ENCODE results near the gene INKA2. TPM values are rescaled to one million over a fixed set of nuclear protein-coding genes. Genes with fewer than 3 reads are reported as not detected.
A peak's percentile ranks its signal among the peaks of the same experiment; 100 is the strongest.

INKA2 gene
- total and polyA plus RNA-seq, 7 donors, result 1.2 to 5.4 (median 3.0) TPM

GRCh38 chr1:111739925-111740765, 950 bp upstream of the INKA2 start:
- no peaks in the 10 kb centered on the region for H3K27me3 ChIP-seq
- peak overlapping the region; percentile 56 to 67 (median 62) for H3K4me3 ChIP-seq
- intact Hi-C loops (cut with DNase I), result loop anchor here (2.0 to 5.0 kb wide), 2 partner anchors 15 to 78 kb away; partner anchors contain the start of gene DDX20
- H3K4me1 ChIP-seq, result peaks cover 0 to 56% (median 43%) of the 10 kb centered on the region in 4 donors
- TF ChIP-seq POLR2AphosphoS5 (IDR thresholded peaks at IDR 0.05) (peak in 1 of 4 donors; percentile 17), POLR2A (IDR thresholded peaks at IDR 0.05) (no peak)
- WGBS, 2 donors, result 1 to 2% methylated on average over 63 of the region's 63 CpGs
- no peaks in the 10 kb centered on the region for H3K9me3 ChIP-seq
- peak; percentile 93 for DNase-seq
- H3K36me3 ChIP-seq, result peaks cover 0 to 5% (median 0%) of the 10 kb centered on the region in 4 donors
- H3K27ac ChIP-seq, result peak overlapping the region; percentile 87 to 97 (median 90)

GRCh38 chr1:111738436-111739193, 580 bp downstream of the INKA2 start:
- Histone ChIP-seq H3K4me3 (peak overlapping the region; percentile 56 to 67 (median 62)), H3K36me3 (peaks cover 0 to 5% (median 0%) of the 10 kb centered on the region in 4 donors), H3K27ac (peak overlapping the region; percentile 87 to 97 (median 90)), H3K9me3 (no peaks in the 10 kb centered on the region), H3K4me1 (peaks cover 0 to 65% (median 51%) of the 10 kb centered on the region in 4 donors), H3K27me3 (no peaks in the 10 kb centered on the region)
- TF ChIP-seq POLR2AphosphoS5 (IDR thresholded peaks at IDR 0.05), result peak; percentile 65 to 79 (median 71)
- TF ChIP-seq POLR2A (IDR thresholded peaks at IDR 0.05), result peak in 1 of 2 donors; percentile 54
- no peak for TF ChIP-seq CTCF (IDR thresholded peaks at IDR 0.05)
- TF ChIP-seq EP300 (IDR thresholded peaks at IDR 0.05), result no peak
- intact Hi-C loops (cut with DNase I), result loop anchor here (5.0 kb wide), 1 partner anchor 76 kb away; no protein-coding TSS in a partner anchor
- WGBS, 2 donors, result 0 to 1% methylated on average over 61 of the region's 61 CpGs
- DNase-seq, result peak; percentile 90

- Histone ChIP-seq H3K27ac (peak overlapping the region; percentile 87 to 97 (median 90)), H3K36me3 (peaks cover 0 to 5% (median 0%) of the 10 kb centered on the region in 4 donors), H3K9me3 (no peaks in the 10 kb centered on the region), H3K4me1 (peaks cover 0 to 64% (median 51%) of the 10 kb centered on the region in 4 donors), H3K27me3 (no peaks in the 10 kb centered on the region), H3K4me3 (peak overlapping the region; percentile 56 to 67 (median 62))
- no peak for DNase-seq
- 9 to 12% methylated on average over 9 of the region's 9 CpGs for WGBS, 2 donors
- TF ChIP-seq POLR2A (IDR thresholded peaks at IDR 0.05) (no peak), CTCF (IDR thresholded peaks at IDR 0.05) (no peak)
- intact Hi-C loops (cut with DNase I), result loop anchor here (5.0 kb wide), 1 partner anchor 76 kb away; no protein-coding TSS in a partner anchor
Measured at GRCh38 chr1:111738133-111738435, 1.1 kb downstream of the INKA2 start.

GRCh38 chr1:111737216-111738132, 1.7 kb downstream of the INKA2 start:
- Histone ChIP-seq H3K4me1 (peaks cover 0 to 63% (median 51%) of the 10 kb centered on the region in 4 donors), H3K9me3 (no peaks in the 10 kb centered on the region), H3K27me3 (no peaks in the 10 kb centered on the region), H3K4me3 (peak overlapping the region; percentile 56 to 67 (median 62)), H3K27ac (peak overlapping the region; percentile 87 to 97 (median 90)), H3K36me3 (peaks cover 0 to 5% (median 0%) of the 10 kb centered on the region in 4 donors)
- 55 to 63% methylated on average over 8 of the region's 8 CpGs for WGBS, 2 donors
- TF ChIP-seq EP300 (IDR thresholded peaks at IDR 0.05) (no peak), CTCF (IDR thresholded peaks at IDR 0.05) (no peak), POLR2A (IDR thresholded peaks at IDR 0.05) (no peak), POLR2AphosphoS5 (IDR thresholded peaks at IDR 0.05) (no peak)
- intact Hi-C loops (cut with DNase I), result loop anchor here (5.0 kb wide), 1 partner anchor 75 kb away; no protein-coding TSS in a partner anchor
- no peak for DNase-seq
